HG02840 (cell line): ENCODE measurements around the gene RNF111.

Source experiments
- ATAC-seq: cut with Tn5 transposase; IDR thresholded peaks from one replicate; pipeline ENCODE4 v1.9.1; 2021; ENCODE audit warnings: mild to moderate bottlenecking, moderate library complexity, moderate number of reproducible peaks; ENCODE audit not compliant: unreplicated experiment, low FRiP score

Gene RNF111

DNA sequence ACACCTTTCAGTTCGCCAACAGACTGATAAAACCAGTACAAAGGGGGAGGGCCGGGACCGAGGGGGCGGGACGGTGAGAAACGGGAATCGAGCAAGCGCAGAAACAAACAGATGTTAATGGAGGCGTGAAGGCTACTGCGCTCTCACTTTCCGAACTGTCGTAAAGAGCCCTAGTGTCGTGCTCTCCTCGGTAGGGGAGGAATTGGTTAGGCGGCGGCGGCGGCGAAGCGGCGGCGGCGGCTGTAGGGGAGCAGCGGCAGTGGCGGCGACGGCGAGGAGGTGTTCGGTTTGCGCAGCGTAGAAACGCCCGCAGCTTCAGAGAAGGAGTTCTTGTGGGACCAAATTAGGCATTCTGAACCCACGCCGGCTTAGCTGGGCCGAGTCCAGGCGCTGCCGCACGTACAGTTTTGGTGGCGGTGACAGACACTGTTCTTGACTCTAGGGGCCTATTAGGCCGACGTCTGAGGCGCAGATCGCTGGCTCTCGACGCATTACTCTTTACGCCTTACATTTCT is at the start of gene RNF111:
TSS of gene RNF111 (plus strand) at position 173 of the 515 bp plus-strand sequence. CDS start 43,160 bp downstream, outside the sequence.
- ATAC-seq, result peak; percentile 81

DNA sequence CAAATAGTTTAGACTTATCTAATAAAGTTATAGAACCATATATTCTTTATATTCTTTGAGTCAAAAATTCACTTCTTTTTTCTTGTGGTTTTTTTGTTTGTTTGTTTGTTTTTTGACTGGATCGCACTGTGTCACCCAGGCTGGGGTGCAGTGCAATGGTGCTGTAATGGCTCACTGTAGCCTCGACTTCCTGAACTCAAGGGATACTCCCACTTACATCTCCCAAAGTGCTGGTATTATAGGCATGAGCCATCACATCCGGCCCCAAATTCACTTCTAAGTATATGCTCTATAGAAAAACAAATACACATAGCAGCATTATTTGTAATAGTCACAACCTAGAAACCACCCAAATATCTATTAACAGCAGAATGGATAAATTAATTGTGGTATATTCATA is 40.3 kb upstream of the RNF111 start:
- ATAC-seq, result no peak

DNA sequence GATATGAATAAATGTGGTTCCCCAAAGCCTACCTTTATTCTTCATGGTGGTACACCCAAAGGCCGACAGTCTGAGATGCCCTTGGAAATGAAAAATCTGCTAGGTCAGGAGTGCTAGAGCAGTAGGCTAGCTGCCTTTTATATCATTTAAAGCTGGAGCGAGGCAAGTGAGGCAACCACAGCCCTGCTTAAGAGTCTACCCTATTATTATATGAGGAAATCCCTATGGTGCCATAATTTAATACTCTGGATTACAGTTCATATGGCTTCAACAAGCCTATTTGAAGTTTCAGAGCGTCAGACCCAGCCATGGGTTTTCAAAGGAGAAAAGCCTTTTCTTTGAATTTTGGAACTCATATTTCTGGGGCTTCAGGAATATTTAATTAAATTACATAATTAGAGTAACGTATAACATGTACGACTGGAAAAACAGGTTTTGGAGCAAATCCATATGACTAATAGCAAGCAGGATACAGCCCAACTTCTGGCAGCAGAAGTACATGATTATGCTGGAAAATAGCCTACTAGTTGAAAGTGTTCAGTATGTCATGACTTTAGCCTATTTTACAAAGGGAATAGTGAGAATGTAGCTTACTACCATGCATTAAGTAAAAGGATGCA is 36.0 kb upstream of the RNF111 start:
- ATAC-seq, result no peak

DNA sequence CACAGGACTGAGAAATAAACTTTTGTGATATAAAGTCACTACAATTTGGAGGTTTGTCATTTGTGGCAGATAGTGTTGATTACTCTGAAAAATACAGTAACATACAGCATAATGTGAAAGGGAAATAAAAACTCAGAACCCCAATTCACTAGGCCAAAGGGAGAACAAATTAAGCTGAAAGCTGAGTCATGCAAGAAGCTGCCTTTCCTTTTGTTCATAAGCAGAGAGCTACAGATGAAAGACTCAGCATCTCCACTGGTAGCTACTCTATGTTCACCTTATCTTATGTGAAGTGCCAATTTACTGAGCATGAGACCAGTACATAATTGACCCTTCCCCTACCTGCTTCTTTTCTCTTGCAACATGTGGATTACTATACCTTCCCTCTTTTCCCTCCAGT is 34.7 kb upstream of the RNF111 start:
- ATAC-seq, result no peak

DNA sequence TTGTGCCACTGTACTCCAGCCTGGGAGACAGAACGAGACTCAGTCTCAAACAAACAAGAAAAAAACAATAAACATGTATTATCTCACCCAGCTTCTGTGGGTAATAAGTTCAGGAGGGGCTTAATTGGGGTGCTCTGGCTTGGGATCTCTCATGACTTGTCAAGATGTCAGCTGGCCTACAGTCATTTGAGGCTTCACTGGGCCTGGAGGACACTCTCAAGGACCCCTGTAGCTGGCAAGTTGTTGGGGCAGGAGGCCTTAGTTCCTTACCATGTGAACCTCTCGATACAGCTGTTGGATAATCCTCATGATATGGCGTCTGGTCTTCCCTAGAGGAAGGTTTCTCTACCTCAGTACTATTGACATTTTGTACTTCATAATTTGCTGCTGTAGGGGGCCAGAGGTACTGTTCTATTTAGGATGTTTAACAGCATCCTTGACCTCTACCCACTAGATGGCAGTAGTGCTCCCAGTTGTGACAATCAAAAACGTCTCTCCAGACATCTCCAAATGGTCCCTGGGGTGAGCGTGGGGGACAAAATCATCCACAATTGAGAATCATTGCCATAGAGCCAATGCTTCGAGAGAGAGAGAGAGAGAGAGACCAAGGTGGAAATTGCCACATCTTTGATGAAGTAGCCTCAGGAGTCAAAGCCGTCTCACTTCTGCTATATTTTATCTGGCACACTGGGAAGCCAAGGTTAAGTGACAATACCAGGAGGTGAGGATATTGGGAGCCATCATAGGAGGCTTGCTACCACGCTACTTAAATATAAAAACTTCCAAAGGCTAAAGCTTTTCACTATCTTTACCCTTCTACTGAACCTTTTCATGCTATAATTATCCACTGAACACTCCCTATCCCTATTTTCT is 30.1 kb upstream of the RNF111 start:
- no peak for ATAC-seq

DNA sequence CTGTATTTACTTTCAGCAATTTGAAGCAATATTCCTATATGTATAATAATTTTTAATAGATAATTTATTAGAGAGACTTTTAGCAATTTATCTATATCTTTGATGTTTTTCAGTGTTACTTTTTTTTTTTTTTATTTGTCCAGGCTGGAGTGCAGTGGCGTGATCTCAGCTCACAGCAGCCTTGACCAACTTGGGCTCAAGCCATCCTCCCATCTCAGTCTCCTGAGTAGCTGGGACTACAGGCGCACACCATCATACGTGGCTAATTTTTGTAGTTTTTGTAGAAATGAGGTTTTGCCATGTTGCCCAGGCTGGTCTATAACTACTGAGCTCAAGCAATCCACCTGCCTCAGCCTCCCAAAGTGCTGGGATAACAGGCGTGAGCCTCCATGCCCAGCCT is 28.7 kb upstream of the RNF111 start:
- no peak for ATAC-seq

DNA sequence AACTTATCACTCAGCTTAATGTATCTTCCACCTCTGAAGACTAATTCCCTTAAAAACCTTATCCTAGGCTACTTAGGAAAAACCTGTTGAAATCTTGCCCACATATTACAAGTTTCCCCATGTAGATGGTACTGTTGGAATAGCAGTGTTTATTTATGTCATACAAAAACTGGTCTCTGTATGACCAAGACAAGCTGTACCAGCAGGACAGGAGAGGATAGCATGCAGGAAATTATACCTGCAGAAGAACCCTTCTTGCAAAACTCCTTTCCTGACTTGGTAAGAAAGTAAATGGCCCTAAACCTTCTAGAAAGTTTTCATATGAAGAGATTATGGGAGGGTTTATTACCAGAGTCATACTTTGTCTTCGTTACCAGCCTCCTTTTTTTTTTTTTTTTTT is 25.3 kb upstream of the RNF111 start:
- no peak for ATAC-seq

DNA sequence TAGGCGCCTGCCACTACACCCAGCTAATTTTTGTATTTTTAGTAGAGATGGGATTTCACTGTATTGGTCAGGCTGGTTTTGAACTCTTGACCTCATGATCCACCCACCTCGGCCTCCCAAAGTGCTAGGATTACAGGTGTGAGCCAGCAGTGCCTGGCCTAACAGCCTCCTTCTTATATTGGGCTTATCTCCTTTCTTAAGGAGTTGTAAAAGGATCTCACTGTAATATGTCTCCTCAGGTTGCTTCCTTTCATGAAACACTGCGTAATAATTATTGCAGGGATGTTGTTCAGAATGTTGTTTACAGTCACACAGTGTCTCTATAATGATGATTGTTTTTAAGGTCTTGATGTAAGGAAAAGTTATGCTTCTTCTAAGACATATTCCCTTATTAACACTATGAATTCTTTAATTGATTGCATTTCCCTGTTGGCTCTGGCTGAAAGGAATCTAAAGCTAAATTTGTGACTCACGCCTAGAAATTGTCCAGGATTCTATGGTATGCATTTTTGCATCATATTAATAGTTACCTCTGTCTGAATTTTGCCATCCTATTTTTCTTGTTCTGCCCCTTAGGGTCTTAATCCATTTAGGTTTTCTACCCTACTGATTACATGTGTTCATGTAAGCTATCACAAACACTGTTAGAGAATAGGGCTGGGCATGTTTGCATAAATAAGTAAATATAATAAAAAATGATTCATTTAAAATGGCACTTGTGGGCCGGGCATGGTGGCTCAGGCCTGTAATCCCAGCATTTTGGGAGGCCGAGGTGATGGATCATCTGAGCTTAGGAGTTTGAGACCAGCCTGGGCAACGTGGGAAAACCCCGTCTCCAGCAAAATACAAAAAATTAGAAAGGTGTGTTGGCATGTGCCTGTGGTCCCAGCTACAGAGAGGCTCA is 24.5 kb upstream of the RNF111 start:
- ATAC-seq, result no peak

DNA sequence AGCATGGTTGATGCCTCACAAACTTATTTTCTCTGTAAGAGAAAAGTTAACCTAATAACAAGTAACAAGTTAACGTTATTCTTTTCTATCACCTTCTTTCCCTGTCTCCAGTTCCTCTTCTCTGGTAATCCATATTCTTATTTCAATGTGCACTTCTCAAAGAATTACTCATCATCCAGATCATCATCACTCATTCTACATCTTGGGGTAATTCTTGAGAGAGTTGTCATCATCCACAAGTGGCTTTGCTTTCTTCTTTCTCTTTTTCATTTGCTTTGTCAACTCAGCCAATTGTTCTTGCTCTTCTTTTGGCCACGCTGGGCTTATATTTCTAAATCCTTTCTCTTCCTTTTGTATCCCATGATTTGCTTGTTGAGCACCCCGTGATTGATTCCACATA is 20.8 kb upstream of the RNF111 start:
- ATAC-seq, result no peak

DNA sequence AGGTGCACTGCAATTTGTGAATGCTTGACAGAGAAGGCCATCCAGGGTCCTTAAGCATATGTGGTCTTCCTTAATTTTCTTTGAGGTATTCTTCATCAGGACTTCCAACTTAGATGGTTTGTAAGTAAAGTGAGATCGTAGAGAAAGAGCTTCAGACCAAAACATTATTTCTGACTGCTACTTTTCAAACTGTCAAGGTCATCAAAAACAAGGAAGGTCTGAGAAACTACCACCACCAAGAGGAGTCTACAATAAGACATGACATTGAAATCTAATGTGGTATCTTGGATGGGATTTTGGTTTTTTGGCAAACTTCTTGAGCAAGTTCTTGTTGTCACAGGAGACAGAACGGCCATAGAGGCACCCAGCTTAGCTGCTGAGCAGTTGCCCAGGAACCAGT is 20.0 kb upstream of the RNF111 start:
- ATAC-seq, result no peak

DNA sequence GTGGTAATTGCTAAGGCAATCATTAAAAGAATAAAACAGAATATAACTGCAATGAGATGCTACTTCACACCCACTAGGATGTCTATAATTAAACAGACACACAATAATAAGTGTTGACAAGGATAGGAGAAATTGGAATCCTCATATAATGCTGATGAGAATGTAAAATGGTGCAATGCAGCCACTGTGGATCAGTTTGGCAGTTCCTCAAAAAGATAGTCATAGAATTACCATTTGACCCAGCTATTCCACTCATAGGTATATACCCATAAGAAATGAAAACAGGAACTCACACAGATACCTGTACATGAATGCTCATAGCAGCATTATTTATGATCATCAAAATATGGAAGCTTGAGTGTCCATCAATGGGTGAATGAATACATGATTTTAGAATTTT is 9.6 kb upstream of the RNF111 start:
- no peak for ATAC-seq

DNA sequence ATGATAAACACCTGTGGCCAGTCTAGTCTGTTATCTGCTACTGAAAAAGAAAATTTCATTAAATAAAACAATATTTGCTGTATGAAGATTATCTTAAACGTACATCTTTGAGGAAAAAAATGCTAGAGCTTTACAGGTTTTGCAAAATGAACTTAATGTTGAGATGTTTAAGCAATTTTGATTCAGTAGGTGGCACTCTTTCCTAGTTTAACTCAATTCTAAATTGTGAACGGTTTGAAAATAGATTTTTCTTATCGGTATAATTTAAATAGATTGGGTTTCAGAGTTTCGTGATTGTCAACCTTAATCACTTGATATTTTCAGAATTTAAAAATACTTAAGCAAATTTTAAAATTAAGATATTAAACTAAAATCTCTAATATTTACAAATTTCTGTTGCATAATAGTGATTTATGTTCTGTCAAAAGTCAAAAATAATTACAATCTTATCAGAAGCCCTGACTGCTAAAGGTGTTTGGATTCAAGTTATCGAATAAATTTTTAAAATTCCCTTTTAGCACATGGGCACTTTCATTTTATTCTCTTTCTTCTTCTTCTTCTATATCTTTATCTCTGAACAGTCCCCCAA is 7.0 kb upstream of the RNF111 start:
- no peak for ATAC-seq

DNA sequence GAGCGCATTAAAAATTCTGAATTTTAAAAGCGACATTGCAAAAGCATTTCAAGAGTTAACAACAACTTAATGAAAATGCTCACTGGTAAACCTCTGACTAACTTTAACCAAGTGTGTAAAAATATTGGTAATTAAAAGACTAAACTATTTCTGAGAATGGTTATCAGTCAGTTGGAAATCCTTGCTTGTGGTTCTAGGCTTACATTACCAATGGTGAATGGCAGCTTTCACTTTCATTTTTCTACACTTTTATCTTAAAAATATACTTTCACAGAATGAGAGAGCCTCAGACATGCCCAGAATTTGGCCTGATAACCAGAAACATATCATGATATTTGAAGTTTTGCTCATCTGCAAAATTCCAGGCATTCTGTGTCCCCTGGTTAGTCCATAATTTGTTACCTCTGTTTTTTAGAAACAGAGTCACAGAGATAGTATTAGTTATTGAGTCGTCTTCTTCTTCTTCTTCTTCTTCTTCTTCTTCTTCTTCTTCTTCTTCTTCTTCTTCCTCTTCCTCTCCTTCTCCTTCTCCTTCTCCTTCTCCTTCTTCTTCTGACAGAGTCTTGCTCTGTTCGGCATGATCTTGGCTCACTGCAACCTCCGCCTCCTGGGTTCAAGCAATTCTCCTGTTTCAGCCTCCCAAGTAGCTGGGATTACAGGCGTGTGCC is 5.5 kb upstream of the RNF111 start:
- no peak for ATAC-seq

DNA sequence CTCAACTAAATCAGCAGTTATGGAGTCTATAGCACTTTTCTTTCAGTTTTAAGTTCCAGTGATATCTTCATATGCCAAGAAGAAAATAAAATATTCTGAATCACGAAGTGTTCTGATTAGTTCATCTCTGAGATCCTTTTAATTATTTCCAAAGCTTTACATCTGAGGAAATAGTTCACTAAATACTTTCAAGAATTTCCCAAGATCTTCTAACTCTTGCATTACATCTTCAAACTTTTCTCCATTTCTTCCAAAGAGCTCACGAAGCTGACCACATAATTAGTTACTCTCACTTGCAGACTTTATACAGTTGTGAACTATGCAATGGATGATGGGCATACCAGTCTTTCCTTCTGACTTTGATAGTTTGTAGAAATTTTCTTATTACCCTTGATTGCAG is 4.2 kb upstream of the RNF111 start:
- no peak for ATAC-seq

DNA sequence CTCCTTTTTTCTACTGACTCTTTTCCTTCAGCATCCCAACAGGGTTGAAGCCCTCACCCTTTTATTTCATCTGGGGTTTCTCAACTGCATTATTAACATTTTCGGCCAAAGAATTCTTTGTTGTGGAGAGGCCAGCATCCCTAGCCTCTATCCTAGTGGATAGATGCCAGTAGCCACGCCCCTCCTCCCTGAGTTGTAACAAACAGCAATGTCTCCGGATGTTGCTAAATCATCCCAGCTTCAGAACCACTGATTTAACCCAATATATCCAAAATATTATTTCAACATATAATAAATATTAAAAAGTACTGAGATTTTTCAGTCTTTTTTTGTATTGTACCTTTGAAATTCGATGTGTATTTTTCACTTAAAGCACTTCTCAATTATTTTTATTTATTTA is 2.0 kb upstream of the RNF111 start:
- no peak for ATAC-seq

DNA sequence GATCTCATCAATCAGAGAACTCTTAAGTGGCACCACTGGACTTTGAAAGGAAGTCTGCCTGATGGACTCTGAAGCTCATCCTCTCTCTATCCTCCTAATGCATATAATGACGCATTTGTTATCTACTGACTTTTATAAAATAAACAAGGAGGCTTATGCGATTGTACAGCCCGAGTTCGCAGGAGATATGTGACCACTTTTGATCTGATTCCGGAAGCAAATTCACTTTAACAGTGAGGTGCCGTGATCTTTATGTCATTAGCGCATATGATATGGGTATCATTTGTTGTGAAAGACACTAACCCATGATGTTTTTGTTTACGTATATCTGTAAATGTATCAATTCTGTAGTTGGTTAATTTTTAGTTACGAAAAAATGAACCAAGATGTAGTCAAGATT is 427 bp upstream of the RNF111 start:
- peak; percentile 10 for ATAC-seq

DNA sequence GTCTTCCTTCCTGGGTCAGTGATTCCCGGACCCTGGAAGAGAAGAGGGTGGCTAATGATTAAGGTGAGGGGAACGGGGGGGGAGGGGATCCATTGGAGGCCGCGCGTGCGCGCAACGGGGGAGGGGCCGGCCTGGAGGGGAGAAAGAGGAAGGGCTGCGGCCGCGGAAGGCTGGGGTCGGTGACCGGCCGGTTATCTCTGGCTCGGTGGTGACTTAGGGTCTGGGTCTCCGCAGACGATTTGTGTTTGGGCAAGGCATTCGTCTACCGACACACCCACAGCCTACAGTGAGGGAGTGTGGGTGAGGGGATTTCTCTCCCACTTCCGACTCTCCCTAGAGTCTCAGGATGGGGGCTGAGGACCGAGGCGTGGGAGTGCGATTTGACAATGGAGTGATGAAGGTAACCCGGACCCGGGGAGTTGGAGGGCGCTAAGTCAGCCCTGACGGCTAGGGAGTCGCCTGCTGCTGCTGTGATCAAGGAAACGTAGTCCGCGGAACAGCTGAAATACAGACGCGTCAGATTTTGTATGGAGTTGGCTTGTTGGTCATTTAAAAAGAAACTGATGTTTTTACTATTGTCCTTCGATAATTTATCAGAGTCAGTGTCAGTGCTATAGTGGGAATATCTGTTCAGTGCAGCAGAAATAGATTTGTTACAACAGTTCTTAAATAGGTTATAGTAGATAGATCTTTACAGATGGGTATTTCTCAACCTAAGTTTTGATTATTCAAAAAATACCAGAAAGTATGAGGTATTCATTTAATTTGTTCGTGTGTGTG is 733 bp downstream of the RNF111 start:
- peak; percentile 41 for ATAC-seq

DNA sequence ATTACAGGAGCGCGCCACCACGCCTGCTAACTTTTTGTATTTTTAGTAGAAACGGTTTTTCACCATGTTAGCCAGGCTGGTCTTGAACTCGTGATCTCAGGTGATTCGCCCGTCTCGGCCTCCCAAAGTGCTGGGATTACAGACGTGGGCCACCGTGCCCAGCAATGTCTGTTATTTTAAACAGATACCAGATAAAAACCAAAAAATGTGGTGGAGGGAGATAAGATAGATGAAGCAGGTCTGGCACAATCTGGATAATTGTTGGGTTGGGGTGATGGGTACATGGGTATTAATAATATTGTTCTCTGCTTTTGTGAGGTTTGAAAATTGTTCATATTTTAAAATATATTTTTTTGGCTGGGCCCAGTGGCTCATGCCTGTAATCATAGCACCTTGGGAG is 4.7 kb downstream of the RNF111 start:
- no peak for ATAC-seq

DNA sequence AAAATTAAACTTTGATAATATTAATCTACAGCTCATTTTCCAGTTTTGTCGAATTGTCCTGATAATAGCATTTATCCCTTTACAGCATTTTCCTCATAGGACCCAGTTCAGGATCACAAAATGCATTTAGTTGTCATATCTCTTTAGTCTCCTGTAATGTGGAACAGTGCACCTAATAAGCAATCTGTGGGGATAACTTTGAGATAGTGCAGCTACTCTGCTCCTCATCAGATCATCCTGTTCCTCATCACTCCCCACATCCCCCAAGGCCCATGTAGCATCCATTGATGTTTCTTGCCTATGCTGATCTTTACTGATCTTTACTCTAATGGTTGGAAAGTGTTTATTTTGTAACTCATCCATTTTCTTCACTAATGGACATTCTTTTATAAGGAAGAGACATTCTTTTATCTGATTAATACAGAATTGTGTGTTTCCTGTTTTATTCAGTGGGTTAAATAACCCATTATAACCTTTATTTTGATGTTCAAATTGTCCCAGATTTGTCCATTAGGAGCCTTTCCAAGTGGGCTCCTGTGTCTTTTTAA is 7.5 kb downstream of the RNF111 start:
- ATAC-seq, result no peak
